KMS-11 (cell line): Measurements from ENCODE around the gene MICAL2.

Experiments used
- H2AFZ ChIP-seq: fragments of 200-600 bp; sonication (generic); 2 replicates; pipeline ENCODE4 v1.6.1; 2016; ENCODE audit warnings: antibody characterized with exemption, mixed run types, low read depth
- H3K27ac ChIP-seq: fragments of 200-600 bp; sonication (generic); 2 replicates; pipeline ENCODE4 v1.6.1; 2016; ENCODE audit warnings: mild to moderate bottlenecking, mixed run types
- H3K27me3 ChIP-seq: fragments of 200-600 bp; sonication (generic); 2 replicates; pipeline ENCODE4 v1.6.1; 2017; ENCODE audit warnings: mild to moderate bottlenecking, low read depth, mixed run types, moderate library complexity; ENCODE audit not compliant: insufficient read depth
- H3K36me3 ChIP-seq: fragments of 200-600 bp; sonication (generic); 2 replicates; pipeline ENCODE4 v1.6.1; 2017; ENCODE audit warnings: mild to moderate bottlenecking, mixed run types; ENCODE audit not compliant: insufficient read depth
- H3K4me1 ChIP-seq: fragments of 200-600 bp; sonication (generic); 2 replicates; pipeline ENCODE4 v1.6.1; 2016; ENCODE audit warnings: mild to moderate bottlenecking, low read depth, mixed run types; ENCODE audit not compliant: poor library complexity, severe bottlenecking
- H3K4me2 ChIP-seq: fragments of 200-600 bp; sonication (generic); 2 replicates; pipeline ENCODE4 v1.7.0; 2016; ENCODE audit warnings: mild to moderate bottlenecking, mixed run types
- H3K4me3 ChIP-seq: fragments of 200-600 bp; sonication (generic); IDR thresholded peaks from 2 replicates; pipeline ENCODE4 v1.6.1; 2017; ENCODE audit warnings: low read depth, low read length, mixed read lengths; ENCODE audit not compliant: insufficient read depth
- H3K79me2 ChIP-seq: fragments of 200-600 bp; sonication (generic); 2 replicates; pipeline ENCODE4 v1.6.1; 2016; ENCODE audit warnings: low read depth, mixed run types; ENCODE audit not compliant: insufficient read depth
- H3K9ac ChIP-seq: fragments of 200-600 bp; sonication (generic); 2 replicates; pipeline ENCODE4 v1.6.1; 2016; ENCODE audit warnings: mild to moderate bottlenecking, mixed run types
- H4K20me1 ChIP-seq: fragments of 200-600 bp; sonication (generic); 2 replicates; pipeline ENCODE4 v1.6.1; 2016; ENCODE audit warnings: mild to moderate bottlenecking, mixed run types; ENCODE audit not compliant: insufficient read depth
- TF ChIP-seq, protein P1 (sequence below): fragments of 200-600 bp; sonication (generic); conservative IDR thresholded peaks from 2 replicates; pipeline ENCODE4 v1.6.1; 2017; ENCODE audit warnings: low read depth, mild to moderate bottlenecking, antibody characterized with exemption, low read length, moderate library complexity, mixed read lengths

The MICAL2 gene

DNA sequence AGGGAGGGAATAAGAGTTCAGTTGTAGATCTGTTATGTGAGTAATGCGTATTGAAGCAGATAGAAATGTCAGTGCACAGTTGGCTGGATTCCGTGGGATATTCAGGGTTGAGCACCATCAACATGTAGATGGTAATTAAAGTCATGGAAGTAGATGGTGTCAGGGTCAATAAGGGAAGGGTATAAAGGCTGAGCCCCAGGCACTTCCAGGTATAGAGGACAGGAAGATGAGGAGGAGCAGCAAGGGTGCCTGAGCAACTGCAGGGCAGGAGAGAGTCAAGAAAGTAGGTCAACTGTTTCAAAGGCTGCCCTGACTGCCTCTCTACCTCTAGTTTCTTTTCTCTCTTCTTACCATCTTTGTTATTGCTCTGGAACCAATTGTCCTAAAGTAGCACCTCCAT is 85.9 kb downstream of the MICAL2 start:
- Histone ChIP-seq H3K4me2 (peak overlapping the region; percentile 31; the same call in 1 of the 2 replicates), H3K4me1 (peaks cover 27% of the 10 kb centered on the region), H3K27me3 (no peaks in the 10 kb centered on the region), H3K79me2 (no peaks in the 10 kb centered on the region), H3K27ac (peak overlapping the region; percentile 14; the same call in 1 of the 2 replicates), H3K9ac (no peak overlapping the region), H2AFZ (no peak overlapping the region), H3K4me3 (no peak overlapping the region), H4K20me1 (no peaks in the 10 kb centered on the region), H3K36me3 (no peaks in the 10 kb centered on the region)
- TF ChIP-seq, protein P1, sequence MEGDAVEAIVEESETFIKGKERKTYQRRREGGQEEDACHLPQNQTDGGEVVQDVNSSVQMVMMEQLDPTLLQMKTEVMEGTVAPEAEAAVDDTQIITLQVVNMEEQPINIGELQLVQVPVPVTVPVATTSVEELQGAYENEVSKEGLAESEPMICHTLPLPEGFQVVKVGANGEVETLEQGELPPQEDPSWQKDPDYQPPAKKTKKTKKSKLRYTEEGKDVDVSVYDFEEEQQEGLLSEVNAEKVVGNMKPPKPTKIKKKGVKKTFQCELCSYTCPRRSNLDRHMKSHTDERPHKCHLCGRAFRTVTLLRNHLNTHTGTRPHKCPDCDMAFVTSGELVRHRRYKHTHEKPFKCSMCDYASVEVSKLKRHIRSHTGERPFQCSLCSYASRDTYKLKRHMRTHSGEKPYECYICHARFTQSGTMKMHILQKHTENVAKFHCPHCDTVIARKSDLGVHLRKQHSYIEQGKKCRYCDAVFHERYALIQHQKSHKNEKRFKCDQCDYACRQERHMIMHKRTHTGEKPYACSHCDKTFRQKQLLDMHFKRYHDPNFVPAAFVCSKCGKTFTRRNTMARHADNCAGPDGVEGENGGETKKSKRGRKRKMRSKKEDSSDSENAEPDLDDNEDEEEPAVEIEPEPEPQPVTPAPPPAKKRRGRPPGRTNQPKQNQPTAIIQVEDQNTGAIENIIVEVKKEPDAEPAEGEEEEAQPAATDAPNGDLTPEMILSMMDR, result no peak

DNA sequence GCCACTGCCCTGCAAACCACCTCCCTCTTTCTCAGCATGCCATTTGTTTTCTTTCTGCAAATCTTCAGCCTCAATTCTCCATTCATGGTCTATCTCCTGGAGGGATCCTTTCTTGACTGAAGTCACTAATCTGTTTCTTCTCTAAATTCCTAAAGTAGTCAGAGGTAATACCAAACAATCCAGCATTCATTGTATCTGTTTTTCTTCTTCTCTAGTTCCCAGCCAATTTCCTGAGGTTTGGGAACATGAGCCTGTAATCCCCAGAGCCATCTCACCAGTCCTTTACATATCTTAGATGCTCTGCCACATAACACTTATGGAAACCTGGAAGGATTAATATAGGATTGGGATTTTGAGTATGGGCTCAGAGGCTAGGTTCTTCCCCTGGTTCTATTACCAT is 86.5 kb downstream of the MICAL2 start:
- no peaks in the 10 kb centered on the region for H3K27me3 ChIP-seq
- no peaks in the 10 kb centered on the region for H3K36me3 ChIP-seq
- H3K27ac ChIP-seq, result peak overlapping the region; percentile 14; the same call in 1 of the 2 replicates
- no peaks in the 10 kb centered on the region for H4K20me1 ChIP-seq
- TF ChIP-seq, protein P1, result no peak
- peak overlapping the region; percentile 31; the same call in 1 of the 2 replicates for H3K4me2 ChIP-seq
- H3K4me1 ChIP-seq, result peaks cover 27% of the 10 kb centered on the region
- H3K79me2 ChIP-seq, result no peaks in the 10 kb centered on the region
- H3K9ac ChIP-seq, result no peak overlapping the region
- H2AFZ ChIP-seq, result no peak overlapping the region
- no peak overlapping the region for H3K4me3 ChIP-seq

DNA sequence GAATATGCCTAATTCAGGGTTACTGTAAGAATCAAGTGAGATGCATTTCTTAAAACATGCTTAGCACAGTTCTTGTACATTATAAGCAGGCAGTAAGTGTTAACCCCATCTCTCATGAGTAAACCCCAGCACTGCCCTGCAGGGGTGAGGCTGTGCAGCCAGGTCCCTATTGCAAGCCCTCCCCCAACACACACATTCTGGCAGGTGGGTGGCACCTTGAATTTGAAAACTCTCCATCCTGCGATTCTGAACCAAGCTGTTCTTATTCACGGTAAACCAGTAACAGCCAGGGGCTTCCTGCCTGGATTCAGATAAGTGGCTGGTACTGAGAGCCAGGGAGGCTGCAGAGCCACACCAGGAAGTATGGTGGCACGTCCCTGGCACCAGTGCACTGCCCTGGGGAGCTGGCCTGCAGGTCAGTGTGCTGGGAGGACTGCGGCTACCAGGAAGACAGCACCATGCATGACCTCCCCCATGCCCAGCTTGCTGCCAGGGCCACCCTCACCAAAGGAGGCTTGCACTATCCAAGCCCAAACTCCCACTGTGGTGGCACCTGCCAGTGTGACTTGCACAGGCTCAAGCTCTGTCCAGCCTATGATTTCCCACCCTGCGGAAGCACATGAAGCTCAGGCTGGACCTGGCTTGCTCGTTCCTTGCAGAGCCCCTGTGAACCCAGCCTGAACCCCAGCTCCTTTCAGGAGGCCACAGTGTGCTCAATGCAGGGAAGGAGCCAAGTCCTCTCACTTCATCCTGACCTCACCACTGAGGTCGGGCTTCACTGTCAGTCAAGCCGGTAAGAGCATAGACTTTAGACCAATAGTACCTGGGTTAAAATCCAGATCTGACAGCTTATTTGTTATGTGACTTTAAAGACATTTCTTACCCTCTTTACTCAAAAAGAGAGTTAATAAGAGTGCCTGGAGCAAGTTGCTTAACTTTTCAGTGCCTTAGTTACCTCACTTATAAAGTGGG is 88.1 kb downstream of the MICAL2 start:
- Histone ChIP-seq H3K4me1 (peaks cover 27% of the 10 kb centered on the region), H3K27me3 (no peaks in the 10 kb centered on the region), H3K79me2 (no peaks in the 10 kb centered on the region), H3K9ac (no peak overlapping the region), H3K4me3 (no peak overlapping the region), H2AFZ (no peak overlapping the region), H3K4me2 (no peak overlapping the region), H4K20me1 (no peaks in the 10 kb centered on the region), H3K27ac (no peak overlapping the region), H3K36me3 (no peaks in the 10 kb centered on the region)
- TF ChIP-seq, protein P1, result no peak

DNA sequence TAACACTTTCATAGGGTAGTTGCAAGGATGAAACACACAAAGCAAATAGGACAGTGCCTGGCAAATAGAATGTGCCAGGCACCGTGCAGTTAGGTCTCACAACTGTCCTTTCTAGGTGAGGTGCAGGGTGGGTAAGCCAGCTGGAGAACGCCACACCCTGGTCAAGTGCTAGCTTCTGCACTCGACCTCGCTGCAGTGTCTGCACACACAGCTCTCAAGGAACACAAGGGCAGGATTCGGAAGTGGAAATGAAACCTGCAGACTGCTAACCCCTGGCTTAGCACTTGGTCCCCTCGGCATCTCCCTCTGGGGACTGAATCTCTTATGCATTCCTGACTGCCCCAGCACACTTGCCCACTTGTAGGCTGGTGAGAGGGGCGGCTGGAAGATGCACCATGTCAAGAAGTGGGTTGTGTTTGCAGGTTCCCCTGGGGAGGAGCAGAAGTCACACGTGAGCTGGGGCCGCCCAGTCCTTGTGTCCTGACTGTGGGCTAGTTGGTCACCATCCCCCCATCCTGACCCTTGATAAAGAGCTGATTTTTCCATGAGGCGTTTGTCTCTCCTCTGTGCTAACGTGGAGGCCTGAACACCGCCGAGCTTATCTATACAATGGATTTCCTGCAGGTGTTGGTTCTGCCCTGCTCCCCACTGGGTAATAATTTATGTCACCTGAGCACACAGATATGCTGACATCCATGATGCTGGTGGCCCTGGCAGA is 89.0 kb downstream of the MICAL2 start:
- H3K4me2 ChIP-seq, result no peak overlapping the region
- H3K4me3 ChIP-seq, result no peak overlapping the region
- no peak overlapping the region for H3K27ac ChIP-seq
- H3K27me3 ChIP-seq, result no peaks in the 10 kb centered on the region
- H3K36me3 ChIP-seq, result no peaks in the 10 kb centered on the region
- H3K9ac ChIP-seq, result no peak overlapping the region
- H3K4me1 ChIP-seq, result peaks cover 27% of the 10 kb centered on the region
- no peaks in the 10 kb centered on the region for H4K20me1 ChIP-seq
- H2AFZ ChIP-seq, result no peak overlapping the region
- no peaks in the 10 kb centered on the region for H3K79me2 ChIP-seq
- TF ChIP-seq, protein P1, result no peak
